Astrocyte of the cerebellum (primary cell): Measurements from ENCODE around the gene CTR9.

Experiments
- DNase-seq: peaks from one replicate; pipeline ENCODE4 v3.0.0-alpha.2; 2011; ENCODE audit warnings: low read depth
- H3K4me3 ChIP-seq: 2 replicates; pipeline ENCODE4 v1.5.1; 2011; ENCODE audit warnings: mild to moderate bottlenecking, low read depth, low read length, moderate library complexity
- CTCF ChIP-seq: IDR thresholded peaks from 2 replicates; pipeline ENCODE4 v1.5.1; 2012; ENCODE audit warnings: low read length, low read depth, moderate library complexity, mild to moderate bottlenecking; ENCODE audit errors: missing control alignments
- in situ Hi-C: cut with HindIII; loops from 2 replicates; pipeline ENCODE4 v1.10.0; 2017; ENCODE audit warnings: low sequenced_read_pairs

The CTR9 gene

GRCh38 chr11:10762185-10762584, 11.1 kb downstream of the CTR9 start:
- TF ChIP-seq CTCF, result no peak
- H3K4me3 ChIP-seq, result no peak overlapping the region
- in situ Hi-C loops, result no loop called here
- DNase-seq, result no peak

GRCh38 chr11:10762913-10763421, 11.9 kb downstream of the CTR9 start:
- H3K4me3 ChIP-seq, result no peak overlapping the region
- DNase-seq, result no peak
- TF ChIP-seq CTCF, result no peak
- in situ Hi-C loops, result no loop called here

GRCh38 chr11:10763766-10764165, 12.7 kb downstream of the CTR9 start:
- in situ Hi-C loops, result no loop called here
- H3K4me3 ChIP-seq, result no peak overlapping the region
- no peak for TF ChIP-seq CTCF
- DNase-seq, result no peak

GRCh38 chr11:10764412-10764811, 13.4 kb downstream of the CTR9 start:
- no peak overlapping the region for H3K4me3 ChIP-seq

GRCh38 chr11:10770626-10771254, 19.7 kb downstream of the CTR9 start:
- peak; percentile 20 for DNase-seq
- no peak overlapping the region for H3K4me3 ChIP-seq
- in situ Hi-C loops, result no loop called here
- TF ChIP-seq CTCF, result peak; percentile 86

More at GRCh38 chr11:10764412-10764811, 13.4 kb downstream of the CTR9 start:
- no peak for TF ChIP-seq CTCF
- in situ Hi-C loops, result no loop called here
- no peak for DNase-seq

- no peak for DNase-seq
- no peak overlapping the region for H3K4me3 ChIP-seq
- no peak for TF ChIP-seq CTCF
- in situ Hi-C loops, result no loop called here
Observed at GRCh38 chr11:10771457-10771856, 20.4 kb downstream of the CTR9 start.
